Measurements from ENCODE around the gene SELENBP1.

SELENBP1 gene

GRCh38 chr1:151344291-151344690 lies 28.2 kb downstream of the SELENBP1 start:
- DNase-seq (ENCODE audit: low read depth, low spot score): no peak

- no peak for DNase-seq (ENCODE audit: low read depth, low spot score)
Observed at GRCh38 chr1:151343587-151343986, 28.9 kb downstream of the SELENBP1 start.

- no peak for DNase-seq (ENCODE audit: low read depth, low spot score)
Observed at GRCh38 chr1:151342569-151342968, 29.9 kb downstream of the SELENBP1 start.

- DNase-seq (ENCODE audit: low read depth, low spot score): no peak
Observed at GRCh38 chr1:151342021-151342420, 30.5 kb downstream of the SELENBP1 start.

- peak; percentile 42 for DNase-seq (ENCODE audit: low read depth, low spot score)
Observed at GRCh38 chr1:151340870-151341754, 31.4 kb downstream of the SELENBP1 start.

GRCh38 chr1:151336556-151336955 lies 35.9 kb downstream of the SELENBP1 start:
- no peak for DNase-seq (ENCODE audit: low read depth, low spot score)

GRCh38 chr1:151334822-151335221 lies 37.7 kb downstream of the SELENBP1 start:
- no peak for DNase-seq (ENCODE audit: low read depth, low spot score)

GRCh38 chr1:151327903-151328674 lies 44.4 kb downstream of the SELENBP1 start:
- DNase-seq (ENCODE audit: low read depth, low spot score): no peak

GRCh38 chr1:151327223-151327902 lies 45.1 kb downstream of the SELENBP1 start, which contains the start of gene PI4KB:
Gene PI4KB (minus strand): TSS chr1:151327416. CDS start chr1:151316481, 10,935 bp downstream.
- DNase-seq (ENCODE audit: low read depth, low spot score): peak; percentile 92

GRCh38 chr1:151326619-151327222 lies 45.8 kb downstream of the SELENBP1 start:
- no peak for DNase-seq (ENCODE audit: low read depth, low spot score)

- DNase-seq (ENCODE audit: low read depth, low spot score): no peak
Observed at GRCh38 chr1:151325646-151326429, 46.7 kb downstream of the SELENBP1 start.

- DNase-seq (ENCODE audit: low read depth, low spot score): no peak
Observed at GRCh38 chr1:151325231-151325630, 47.3 kb downstream of the SELENBP1 start.

GRCh38 chr1:151324390-151324930 lies 48.0 kb downstream of the SELENBP1 start:
- no peak for DNase-seq (ENCODE audit: low read depth, low spot score)

GRCh38 chr1:151318975-151319374 lies 53.5 kb downstream of the SELENBP1 start:
- DNase-seq (ENCODE audit: low read depth, low spot score): no peak

- DNase-seq (ENCODE audit: low read depth, low spot score): no peak
Observed at GRCh38 chr1:151315565-151316235, 56.8 kb downstream of the SELENBP1 start.

Measured in brain pericyte (primary cell).